ENCODE data around the gene KIF15.

GRCh38 chr3:44762690-44763089, 1.1 kb downstream of the KIF15 start:
- TF ChIP-seq KLF16 (tag by site-specific recombination; IDR thresholded peaks at IDR 0.05) (no peak), ZNF654 (tag by site-specific recombination; IDR thresholded peaks at IDR 0.05; ENCODE audit: low read depth) (no peak), ZNF596 (tag by site-specific recombination; IDR thresholded peaks at IDR 0.05) (no peak), ZNF677 (tag by site-specific recombination; IDR thresholded peaks at IDR 0.05) (no peak), ZFP69B (tag by site-specific recombination; IDR thresholded peaks at IDR 0.05) (no peak), ATF2 (tag by site-specific recombination; IDR thresholded peaks at IDR 0.05; ENCODE audit: low read depth) (no peak), ZNF48 (tag by site-specific recombination; IDR thresholded peaks at IDR 0.05) (no peak), SP2 (tag by site-specific recombination; IDR thresholded peaks at IDR 0.05) (no peak), ZNF362 (tag by site-specific recombination; IDR thresholded peaks at IDR 0.05) (no peak), ELK4 (IDR thresholded peaks at IDR 0.05; ENCODE audit: borderline replicate concordance, low read depth, low read length) (no peak), ZNF239 (tag by site-specific recombination; IDR thresholded peaks at IDR 0.05) (no peak)
- TF ChIP-seq, protein P1, sequence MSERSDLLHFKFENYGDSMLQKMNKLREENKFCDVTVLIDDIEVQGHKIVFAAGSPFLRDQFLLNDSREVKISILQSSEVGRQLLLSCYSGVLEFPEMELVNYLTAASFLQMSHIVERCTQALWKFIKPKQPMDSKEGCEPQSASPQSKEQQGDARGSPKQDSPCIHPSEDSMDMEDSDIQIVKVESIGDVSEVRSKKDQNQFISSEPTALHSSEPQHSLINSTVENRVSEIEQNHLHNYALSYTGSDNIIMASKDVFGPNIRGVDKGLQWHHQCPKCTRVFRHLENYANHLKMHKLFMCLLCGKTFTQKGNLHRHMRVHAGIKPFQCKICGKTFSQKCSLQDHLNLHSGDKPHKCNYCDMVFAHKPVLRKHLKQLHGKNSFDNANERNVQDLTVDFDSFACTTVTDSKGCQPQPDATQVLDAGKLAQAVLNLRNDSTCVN (tag by site-specific recombination; optimal IDR thresholded peaks at IDR 0.05) = no peak
- TF ChIP-seq, protein P2, sequence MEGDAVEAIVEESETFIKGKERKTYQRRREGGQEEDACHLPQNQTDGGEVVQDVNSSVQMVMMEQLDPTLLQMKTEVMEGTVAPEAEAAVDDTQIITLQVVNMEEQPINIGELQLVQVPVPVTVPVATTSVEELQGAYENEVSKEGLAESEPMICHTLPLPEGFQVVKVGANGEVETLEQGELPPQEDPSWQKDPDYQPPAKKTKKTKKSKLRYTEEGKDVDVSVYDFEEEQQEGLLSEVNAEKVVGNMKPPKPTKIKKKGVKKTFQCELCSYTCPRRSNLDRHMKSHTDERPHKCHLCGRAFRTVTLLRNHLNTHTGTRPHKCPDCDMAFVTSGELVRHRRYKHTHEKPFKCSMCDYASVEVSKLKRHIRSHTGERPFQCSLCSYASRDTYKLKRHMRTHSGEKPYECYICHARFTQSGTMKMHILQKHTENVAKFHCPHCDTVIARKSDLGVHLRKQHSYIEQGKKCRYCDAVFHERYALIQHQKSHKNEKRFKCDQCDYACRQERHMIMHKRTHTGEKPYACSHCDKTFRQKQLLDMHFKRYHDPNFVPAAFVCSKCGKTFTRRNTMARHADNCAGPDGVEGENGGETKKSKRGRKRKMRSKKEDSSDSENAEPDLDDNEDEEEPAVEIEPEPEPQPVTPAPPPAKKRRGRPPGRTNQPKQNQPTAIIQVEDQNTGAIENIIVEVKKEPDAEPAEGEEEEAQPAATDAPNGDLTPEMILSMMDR (tag by site-specific recombination; IDR thresholded peaks at IDR 0.05) = no peak
